GM18502 (cell line): Measurements from ENCODE around the gene TRAK1.

Experiments used
- ATAC-seq: cut with Tn5 transposase; IDR thresholded peaks from one replicate; pipeline ENCODE4 v1.9.1; 2021; ENCODE audit warnings: mild to moderate bottlenecking; ENCODE audit not compliant: unreplicated experiment, poor library complexity

The TRAK1 gene

DNA sequence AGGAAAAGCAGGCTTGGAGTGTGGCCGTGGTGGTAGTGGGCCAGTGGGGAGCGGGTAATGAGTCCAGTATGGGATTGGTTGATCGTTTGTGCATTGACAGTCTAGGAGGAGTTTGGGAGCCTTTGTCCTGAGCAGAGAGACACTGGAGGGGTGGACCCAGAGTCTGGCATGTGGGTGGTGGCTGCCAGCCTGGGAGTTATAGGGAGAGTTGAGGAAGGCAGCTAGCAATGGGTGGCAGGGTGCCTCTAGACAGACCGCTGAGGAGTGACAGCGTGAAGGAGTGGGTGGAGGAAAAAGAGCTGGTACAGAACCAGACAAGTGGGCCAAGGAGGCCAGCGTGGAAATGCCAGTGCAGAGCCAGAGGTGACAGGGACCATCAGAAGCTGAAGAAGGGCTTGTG is 176.7 kb downstream of the TRAK1 start:
- no peak for ATAC-seq

DNA sequence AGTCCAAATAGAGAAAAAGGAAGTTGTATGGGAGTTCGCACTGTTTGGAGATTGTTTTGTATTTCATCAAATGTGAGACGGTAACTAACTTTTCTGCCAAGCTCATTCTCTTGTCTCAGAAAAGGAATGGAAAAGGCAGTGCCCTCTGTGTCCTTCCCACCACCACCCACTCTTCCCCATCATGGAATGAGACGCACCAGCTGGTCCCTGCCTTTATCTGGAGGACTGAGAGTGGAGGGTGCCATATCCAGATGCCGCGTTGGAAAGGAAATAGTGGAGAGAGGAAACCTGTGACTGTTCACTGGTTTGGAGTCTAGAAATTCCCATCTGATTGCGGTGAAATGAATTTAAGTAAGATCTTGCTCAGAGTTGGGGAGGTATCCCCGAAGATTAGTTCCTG is 178.5 kb downstream of the TRAK1 start:
- ATAC-seq: no peak

DNA sequence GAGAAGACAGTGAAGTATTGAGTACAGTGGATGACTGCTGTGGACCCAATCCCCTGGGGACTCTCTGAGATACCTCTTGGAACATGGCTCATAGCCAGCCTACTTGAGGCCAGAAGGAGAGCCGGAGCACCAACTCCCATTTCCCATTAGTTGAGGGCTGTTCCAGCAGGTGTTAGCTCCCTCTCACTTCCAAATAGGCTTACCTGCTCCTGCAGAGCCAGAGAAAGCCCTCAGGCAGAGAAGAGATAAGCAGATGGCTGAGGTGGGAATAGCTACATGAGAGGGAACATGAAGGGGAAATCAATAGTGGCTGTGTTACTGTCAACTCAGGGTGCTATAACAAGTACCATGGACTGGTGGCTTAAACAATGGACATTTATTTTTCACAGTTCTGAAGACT is 179.4 kb downstream of the TRAK1 start:
- ATAC-seq: no peak

DNA sequence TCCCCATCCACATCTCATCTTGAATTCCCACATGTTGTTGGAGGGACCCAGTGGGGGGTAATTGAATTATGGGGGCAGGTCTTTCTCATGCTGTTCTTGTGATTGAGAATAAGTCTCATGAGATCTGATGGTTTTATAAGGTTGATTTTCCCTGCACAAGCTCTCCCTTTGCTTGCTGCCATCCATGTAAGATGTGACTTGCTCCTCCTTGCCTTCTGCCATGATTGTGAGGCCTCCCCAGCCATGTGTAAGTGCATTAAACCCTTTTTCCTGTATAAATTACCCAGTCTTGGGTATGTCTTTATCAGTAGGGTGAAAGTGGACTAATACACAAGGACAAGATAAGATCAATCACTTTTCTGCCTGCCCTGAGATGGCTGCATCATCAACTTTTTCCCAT is 180.6 kb downstream of the TRAK1 start:
- ATAC-seq: no peak

DNA sequence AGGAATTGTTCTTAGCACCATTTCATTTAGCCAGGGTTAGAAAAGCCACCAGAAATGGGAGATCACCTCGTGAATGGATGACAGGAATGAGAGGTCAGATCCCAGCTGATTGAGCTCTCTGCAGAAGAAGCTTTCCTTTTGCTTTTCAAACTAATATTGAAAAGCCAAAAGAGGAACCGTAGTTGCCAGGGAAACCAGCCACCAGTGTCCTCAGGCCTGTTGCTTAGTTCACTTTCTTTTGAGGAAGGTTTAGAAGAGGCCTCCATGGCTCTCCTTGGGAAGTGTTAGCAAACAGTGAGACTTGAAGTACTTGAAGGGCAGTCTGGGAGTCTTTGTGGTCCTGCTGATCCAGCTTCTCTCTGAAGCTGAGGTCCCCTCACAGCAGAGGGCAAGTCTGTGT is 182.2 kb downstream of the TRAK1 start:
- ATAC-seq: no peak

DNA sequence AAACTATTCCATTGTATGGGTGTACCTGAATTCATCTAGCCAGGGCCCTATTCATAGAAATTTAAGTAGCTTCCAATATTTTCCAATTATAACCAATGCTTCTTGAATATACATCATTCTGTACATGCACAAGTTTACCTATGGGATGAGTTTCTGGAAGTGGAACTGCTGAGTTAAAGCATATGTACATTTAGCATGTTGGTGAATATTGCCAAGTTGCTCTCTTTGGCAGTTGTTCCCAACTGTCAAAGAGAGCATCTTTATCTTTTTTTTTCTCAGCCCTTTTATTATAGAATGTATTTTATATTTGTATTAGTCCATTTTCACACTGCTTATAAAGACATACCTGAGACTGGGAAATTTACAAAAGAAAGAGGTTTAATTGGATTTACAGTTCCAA is 183.1 kb downstream of the TRAK1 start:
- ATAC-seq: no peak

DNA sequence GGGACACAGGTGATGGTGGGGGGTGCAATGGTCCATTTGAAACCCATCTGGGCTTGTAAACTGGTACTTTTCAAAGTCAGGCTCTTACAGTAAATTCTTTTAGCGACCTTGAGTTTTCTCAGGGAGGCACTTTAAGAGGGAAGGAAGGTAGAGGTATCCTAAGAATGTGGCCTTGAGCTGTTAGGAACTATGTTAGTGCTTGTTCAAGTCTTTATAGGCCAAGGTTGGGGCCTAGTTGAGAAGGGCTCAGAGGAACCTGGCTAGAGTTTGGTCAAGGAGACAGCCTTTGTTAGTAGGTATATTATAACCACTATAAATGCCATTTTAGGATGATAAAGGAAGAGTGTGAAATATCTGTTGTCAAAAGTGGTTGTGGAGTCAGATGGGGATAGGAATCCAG is 184.1 kb downstream of the TRAK1 start:
- no peak for ATAC-seq
